HG03039 (cell line): Measurements from ENCODE around the gene GP1BB.
A peak's percentile ranks its signal among the peaks of the same experiment; 100 is the strongest.

Experiments
- ATAC-seq: cut with Tn5 transposase; IDR thresholded peaks from one replicate; pipeline ENCODE4 v1.9.1; 2021; ENCODE audit warnings: mild to moderate bottlenecking, moderate library complexity; ENCODE audit not compliant: unreplicated experiment

Gene GP1BB

GRCh38 chr22:19713650-19714311 is 9.6 kb upstream of the GP1BB start:
- no peak for ATAC-seq

- ATAC-seq: no peak
These were observed 8.8 kb upstream of the GP1BB start, which contains the start of gene SEPTIN5 for GRCh38 chr22:19714312-19715187. TSS of gene SEPTIN5 (plus strand) at chr22:19714503. CDS start at chr22:19714589, 86 bp downstream.

- ATAC-seq: no peak
These were observed 8.0 kb upstream of the GP1BB start for GRCh38 chr22:19715188-19715930.

GRCh38 chr22:19716041-19716828 is 7.1 kb upstream of the GP1BB start:
- ATAC-seq: no peak

- ATAC-seq: no peak
These were observed 6.6 kb upstream of the GP1BB start for GRCh38 chr22:19716829-19717105.

- ATAC-seq: no peak
These were observed 6.2 kb upstream of the GP1BB start for GRCh38 chr22:19717181-19717580.

- ATAC-seq: peak; percentile 40
These were observed 5.5 kb upstream of the GP1BB start for GRCh38 chr22:19717691-19718455.

GRCh38 chr22:19718456-19719049 is 4.8 kb upstream of the GP1BB start:
- ATAC-seq: no peak

GRCh38 chr22:19719050-19719482 is 4.3 kb upstream of the GP1BB start:
- ATAC-seq: no peak

- no peak for ATAC-seq
These were observed 3.8 kb upstream of the GP1BB start for GRCh38 chr22:19719488-19720021.

GRCh38 chr22:19720150-19720827 is 3.0 kb upstream of the GP1BB start:
- ATAC-seq: no peak

GRCh38 chr22:19720999-19721329 is 2.4 kb upstream of the GP1BB start:
- no peak for ATAC-seq

GRCh38 chr22:19721330-19722177 is 1.8 kb upstream of the GP1BB start:
- ATAC-seq: no peak

- ATAC-seq: no peak
These were observed 959 bp upstream of the GP1BB start for GRCh38 chr22:19722178-19722981.

GRCh38 chr22:19722982-19723231 is 432 bp upstream of the GP1BB start:
- no peak for ATAC-seq

- ATAC-seq: no peak
These were observed 866 bp downstream of the GP1BB start for GRCh38 chr22:19723983-19724827.
